Activated CD8-positive, alpha-beta memory T cell treated with anti-CD3 and anti-CD28 coated beads, Interleukin-2, amount 50 U/mL, for 48 hours (primary cell): ENCODE data around the gene LSM12.
"Not testable (repeated sequence)": the region's sequence is repeated elsewhere in the genome, so short reads cannot be mapped to it uniquely, and the experiment has no call there.

ENCODE experiments used
- DNase-seq: peaks from one replicate; pipeline ENCODE4 v3.0.0-alpha.2; 2020

Gene LSM12

GRCh38 chr17:44075598-44076293 is 9.3 kb upstream of the LSM12 start:
- DNase-seq, result no peak

- no peak for DNase-seq
Observed at GRCh38 chr17:44074911-44075285, 8.4 kb upstream of the LSM12 start.

GRCh38 chr17:44074231-44074910 is 7.9 kb upstream of the LSM12 start:
- DNase-seq, result no peak

- no peak for DNase-seq
Observed at GRCh38 chr17:44071772-44072171, 5.3 kb upstream of the LSM12 start.

- DNase-seq, result no peak
Observed at GRCh38 chr17:44071198-44071520, 4.7 kb upstream of the LSM12 start.

GRCh38 chr17:44070455-44071197 is 4.2 kb upstream of the LSM12 start, which contains the start of gene G6PC3:
TSS of gene G6PC3 (plus strand) at chr17:44070735. CDS start at chr17:44070966, 231 bp downstream.
- DNase-seq, result peak; percentile 93

GRCh38 chr17:44069974-44070454 is 3.5 kb upstream of the LSM12 start:
- DNase-seq, result no peak

GRCh38 chr17:44067545-44067940 is 1.1 kb upstream of the LSM12 start:
- DNase-seq, result no peak

GRCh38 chr17:44065668-44066203 is 735 bp downstream of the LSM12 start:
- DNase-seq, result peak; percentile 63

- no peak for DNase-seq
Observed at GRCh38 chr17:44063704-44064639, 2.5 kb downstream of the LSM12 start.

- no peak for DNase-seq
Observed at GRCh38 chr17:44062871-44063270, 3.6 kb downstream of the LSM12 start.

GRCh38 chr17:44061446-44061845 is 5.0 kb downstream of the LSM12 start:
- no peak for DNase-seq

- DNase-seq, result no peak
Observed at GRCh38 chr17:44059101-44059892, 7.2 kb downstream of the LSM12 start.

- no peak for DNase-seq
Observed at GRCh38 chr17:44053125-44053872, 13.2 kb downstream of the LSM12 start.

- no peak for DNase-seq
Observed at GRCh38 chr17:44049294-44050060, 17.0 kb downstream of the LSM12 start.

- DNase-seq, result not testable (repeated sequence)
Observed at GRCh38 chr17:44046893-44047292, 19.6 kb downstream of the LSM12 start.

- DNase-seq, result no peak
Observed at GRCh38 chr17:44045486-44045885, 21.0 kb downstream of the LSM12 start.

GRCh38 chr17:44044071-44044470 is 22.4 kb downstream of the LSM12 start:
- DNase-seq, result no peak

GRCh38 chr17:44043272-44043696 is 23.2 kb downstream of the LSM12 start:
- DNase-seq, result no peak
